ENCODE results near the gene CC2D2A. TPM values are rescaled to one million over a fixed set of nuclear protein-coding genes. Genes with fewer than 3 reads are reported as not detected.

CC2D2A gene
- total RNA-seq, 1 experiment from 2014 or later, result 11.8 TPM

DNA sequence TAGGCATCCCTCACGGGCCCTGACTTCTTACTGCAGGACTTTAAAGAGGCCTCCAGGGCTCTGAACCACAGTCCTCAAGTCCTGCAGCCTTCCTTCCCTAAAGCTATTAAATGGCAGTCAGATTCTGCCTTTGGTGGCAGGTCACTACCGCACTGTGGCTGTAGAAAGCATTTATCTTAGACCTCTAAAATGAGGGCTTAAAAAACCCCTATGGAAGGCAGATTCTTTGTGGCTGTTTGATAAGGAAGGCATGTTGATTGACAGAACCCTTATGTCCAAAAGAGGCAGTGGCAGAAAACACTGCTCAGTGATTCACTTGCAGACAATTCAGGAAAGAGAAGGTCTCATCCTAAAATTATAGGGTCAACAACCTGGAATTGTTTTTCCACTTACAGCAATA is 106.3 kb downstream of the CC2D2A start:
- DNase-seq, result no peak
- Mint-ChIP-seq H3K36me3 (ENCODE audit: insufficient read depth, unreplicated experiment) (no peaks in the 10 kb centered on the region), H3K9me3 (ENCODE audit: low read depth, unreplicated experiment) (no peaks in the 10 kb centered on the region), H3K4me3 (ENCODE audit: low read depth, unreplicated experiment) (no peak overlapping the region), H3K27ac (ENCODE audit: unreplicated experiment) (no peak overlapping the region), H3K27me3 (ENCODE audit: unreplicated experiment) (no peaks in the 10 kb centered on the region), H3K4me1 (ENCODE audit: low read depth, unreplicated experiment) (no peaks in the 10 kb centered on the region)
- CTCF ChIA-PET, result no interaction called here
- BruUV-seq (replicated peaks), result no TSS peak
- intact Hi-C loops (cut with micrococcal nuclease; ENCODE audit: unreplicated experiment), result no loop called here
- no peak for TF ChIP-seq CTCF (IDR thresholded peaks at IDR 0.05; ENCODE audit: unreplicated experiment)

- intact Hi-C loops (cut with micrococcal nuclease; ENCODE audit: unreplicated experiment), result no loop called here
- Mint-ChIP-seq H3K27ac (ENCODE audit: unreplicated experiment) (no peak overlapping the region), H3K4me3 (ENCODE audit: low read depth, unreplicated experiment) (no peak overlapping the region), H3K36me3 (ENCODE audit: insufficient read depth, unreplicated experiment) (no peaks in the 10 kb centered on the region), H3K4me1 (ENCODE audit: low read depth, unreplicated experiment) (no peaks in the 10 kb centered on the region), H3K9me3 (ENCODE audit: low read depth, unreplicated experiment) (no peaks in the 10 kb centered on the region), H3K27me3 (ENCODE audit: unreplicated experiment) (no peaks in the 10 kb centered on the region)
- CTCF ChIA-PET, result no interaction called here
- DNase-seq, result no peak
- BruUV-seq (replicated peaks), result no TSS peak
- no peak for TF ChIP-seq CTCF (IDR thresholded peaks at IDR 0.05; ENCODE audit: unreplicated experiment)
Measured at GRCh38 chr4:15577508-15577907, 107.8 kb downstream of the CC2D2A start.

DNA sequence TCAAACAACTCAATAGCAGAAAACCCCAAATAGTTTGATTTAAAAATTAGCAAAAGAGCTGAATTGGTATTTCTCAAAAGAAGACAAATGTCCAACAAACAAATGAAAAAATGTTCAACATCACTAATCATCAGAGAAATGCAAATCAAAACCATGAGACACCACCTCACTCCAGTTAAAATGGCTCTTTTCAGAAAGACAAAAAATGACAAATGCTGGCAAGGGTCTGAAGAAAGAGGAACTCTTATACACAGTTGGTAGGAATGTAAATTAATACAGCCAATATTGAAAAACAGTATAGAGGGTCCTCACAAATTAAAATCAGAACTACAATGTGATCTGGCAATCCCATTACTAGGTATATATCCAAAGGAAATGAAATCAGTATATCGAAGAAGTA is 115.1 kb downstream of the CC2D2A start:
- no peaks in the 10 kb centered on the region for H3K4me1 Mint-ChIP-seq (ENCODE audit: low read depth, unreplicated experiment)
- no peak overlapping the region for H3K4me3 Mint-ChIP-seq (ENCODE audit: low read depth, unreplicated experiment)
- DNase-seq, result no peak
- no peak for TF ChIP-seq CTCF (IDR thresholded peaks at IDR 0.05; ENCODE audit: unreplicated experiment)
- no peaks in the 10 kb centered on the region for H3K36me3 Mint-ChIP-seq (ENCODE audit: insufficient read depth, unreplicated experiment)
- no TSS peak for BruUV-seq (replicated peaks)
- no peaks in the 10 kb centered on the region for H3K27me3 Mint-ChIP-seq (ENCODE audit: unreplicated experiment)
- intact Hi-C loops (cut with micrococcal nuclease; ENCODE audit: unreplicated experiment), result no loop called here
- H3K27ac Mint-ChIP-seq (ENCODE audit: unreplicated experiment), result no peak overlapping the region
- H3K9me3 Mint-ChIP-seq (ENCODE audit: low read depth, unreplicated experiment), result no peaks in the 10 kb centered on the region
- CTCF ChIA-PET, result no interaction called here

DNA sequence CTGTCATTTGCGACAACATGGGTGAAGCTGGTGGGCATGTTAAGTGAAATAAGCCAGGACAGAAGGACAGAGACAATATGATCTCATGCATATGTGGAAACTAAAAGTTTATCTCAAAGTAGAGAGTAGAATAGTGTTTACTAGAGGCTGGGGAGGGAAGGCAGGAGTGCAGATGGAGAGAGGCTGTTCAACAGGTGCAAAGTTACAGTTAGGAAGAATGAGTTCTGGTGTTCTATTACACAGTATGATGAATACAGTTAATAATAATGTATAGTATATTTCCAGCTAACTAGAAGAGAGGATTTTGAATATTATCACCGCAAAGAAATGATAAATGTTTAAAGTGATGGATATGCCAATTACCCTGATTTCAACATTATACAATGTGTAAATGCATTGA is 115.6 kb downstream of the CC2D2A start:
- DNase-seq, result no peak
- Mint-ChIP-seq H3K4me3 (ENCODE audit: low read depth, unreplicated experiment) (no peak overlapping the region), H3K27me3 (ENCODE audit: unreplicated experiment) (no peaks in the 10 kb centered on the region), H3K27ac (ENCODE audit: unreplicated experiment) (no peak overlapping the region), H3K4me1 (ENCODE audit: low read depth, unreplicated experiment) (no peaks in the 10 kb centered on the region), H3K36me3 (ENCODE audit: insufficient read depth, unreplicated experiment) (no peaks in the 10 kb centered on the region), H3K9me3 (ENCODE audit: low read depth, unreplicated experiment) (no peaks in the 10 kb centered on the region)
- intact Hi-C loops (cut with micrococcal nuclease; ENCODE audit: unreplicated experiment), result no loop called here
- no peak for TF ChIP-seq CTCF (IDR thresholded peaks at IDR 0.05; ENCODE audit: unreplicated experiment)
- BruUV-seq (replicated peaks), result no TSS peak
- CTCF ChIA-PET, result no interaction called here

DNA sequence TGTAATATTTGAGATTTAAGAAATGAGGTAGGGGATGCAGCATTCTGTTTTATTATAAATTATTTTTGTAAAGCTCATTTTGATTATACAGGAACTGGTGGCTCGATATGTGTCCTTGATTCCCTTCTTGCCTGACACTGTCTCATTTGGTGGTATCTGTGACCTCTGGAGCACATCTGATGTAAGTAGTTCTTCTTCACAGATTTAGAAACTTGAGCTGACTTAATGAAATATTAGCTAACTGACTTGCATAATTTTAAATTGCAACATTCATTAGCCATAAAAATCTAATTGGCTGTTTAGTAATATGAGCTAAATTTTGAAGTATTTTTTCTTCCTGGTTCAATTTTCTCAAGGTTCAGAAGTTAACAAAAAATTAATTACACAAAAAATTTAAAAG is 116.4 kb downstream of the CC2D2A start:
- DNase-seq, result no peak
- H3K4me1 Mint-ChIP-seq (ENCODE audit: low read depth, unreplicated experiment), result no peaks in the 10 kb centered on the region
- TF ChIP-seq CTCF (IDR thresholded peaks at IDR 0.05; ENCODE audit: unreplicated experiment), result no peak
- no peaks in the 10 kb centered on the region for H3K36me3 Mint-ChIP-seq (ENCODE audit: insufficient read depth, unreplicated experiment)
- no peaks in the 10 kb centered on the region for H3K27me3 Mint-ChIP-seq (ENCODE audit: unreplicated experiment)
- no peak overlapping the region for H3K27ac Mint-ChIP-seq (ENCODE audit: unreplicated experiment)
- H3K4me3 Mint-ChIP-seq (ENCODE audit: low read depth, unreplicated experiment), result no peak overlapping the region
- no peaks in the 10 kb centered on the region for H3K9me3 Mint-ChIP-seq (ENCODE audit: low read depth, unreplicated experiment)
- no TSS peak for BruUV-seq (replicated peaks)
- CTCF ChIA-PET, result no interaction called here
- intact Hi-C loops (cut with micrococcal nuclease; ENCODE audit: unreplicated experiment), result no loop called here

All from Calu3 (cell line).